H9 (cell line): ENCODE measurements around the gene ALDH1L1. TPM values are rescaled to one million over a fixed set of nuclear protein-coding genes. Genes with fewer than 3 reads are reported as not detected.

Experiments used
- DNase-seq: peaks from one replicate; pipeline ENCODE4 v3.0.0-alpha.2; 2017
- H2AFZ ChIP-seq: one replicate; pipeline ENCODE4 v1.6.1; 2013; ENCODE audit warnings: mild to moderate bottlenecking, low read length, control low read depth, moderate library complexity
- H2AK5ac ChIP-seq: 2 replicates; pipeline ENCODE4 v1.6.1; 2013; ENCODE audit warnings: low read length, control low read depth, mixed read lengths; ENCODE audit not compliant: insufficient read length
- H2BK120ac ChIP-seq: one replicate; pipeline ENCODE4 v1.6.1; 2013; ENCODE audit warnings: low read depth, mild to moderate bottlenecking, low read length, control low read depth, inconsistent platforms; ENCODE audit not compliant: poor library complexity, severe bottlenecking
- H2BK12ac ChIP-seq: 2 replicates; pipeline ENCODE4 v1.6.1; 2013; ENCODE audit warnings: low read length, control low read depth, mixed read lengths, low read depth; ENCODE audit not compliant: insufficient read length
- H2BK15ac ChIP-seq: 2 replicates; pipeline ENCODE4 v1.6.1; 2013; ENCODE audit warnings: low read depth, low read length, control low read depth
- H2BK20ac ChIP-seq: one replicate; pipeline ENCODE4 v1.6.1; 2013; ENCODE audit warnings: low read depth, mild to moderate bottlenecking, low read length, control low read depth, inconsistent platforms; ENCODE audit not compliant: poor library complexity, severe bottlenecking
- H2BK5ac ChIP-seq: 2 replicates; pipeline ENCODE4 v1.6.1; 2013; ENCODE audit warnings: low read length, control low read depth, mixed read lengths; ENCODE audit not compliant: insufficient read length
- H3K14ac ChIP-seq: 2 replicates; pipeline ENCODE4 v1.6.1; 2013; ENCODE audit warnings: low read length, control low read depth; ENCODE audit not compliant: insufficient read depth
- H3K18ac ChIP-seq: 2 replicates; pipeline ENCODE4 v1.6.1; 2013; ENCODE audit warnings: low read depth, mild to moderate bottlenecking, mixed read lengths, low read length, control low read depth; ENCODE audit not compliant: insufficient read length
- H3K23ac ChIP-seq: 2 replicates; pipeline ENCODE4 v1.6.1; 2013; ENCODE audit warnings: low read length, control low read depth, mixed read lengths, low read depth; ENCODE audit not compliant: insufficient read length
- H3K23me2 ChIP-seq: 2 replicates; pipeline ENCODE4 v1.6.1; 2013; ENCODE audit warnings: low read depth, mild to moderate bottlenecking, mixed read lengths, low read length, control low read depth; ENCODE audit not compliant: insufficient read length, poor library complexity, severe bottlenecking
- H3K27ac ChIP-seq: 2 replicates; pipeline ENCODE4 v1.5.1; 2013; ENCODE audit warnings: low read length, control low read depth, mixed read lengths, low read depth; ENCODE audit not compliant: insufficient read length
- H3K27me3 ChIP-seq: 2 replicates; pipeline ENCODE4 v1.6.1; 2013; ENCODE audit warnings: low read length, control low read depth, inconsistent platforms; ENCODE audit not compliant: insufficient read depth
- H3K4ac ChIP-seq: 2 replicates; pipeline ENCODE4 v1.6.1; 2013; ENCODE audit warnings: low read depth, mild to moderate bottlenecking, control low read depth, inconsistent platforms, low read length, moderate library complexity
- H3K4me1 ChIP-seq: 2 replicates; pipeline ENCODE4 v1.6.1; 2013; ENCODE audit warnings: low read length, control low read depth, inconsistent platforms; ENCODE audit not compliant: insufficient read depth
- H3K4me2 ChIP-seq: 2 replicates; pipeline ENCODE4 v1.6.1; 2013; ENCODE audit warnings: low read length, control low read depth, mixed read lengths; ENCODE audit not compliant: insufficient read length, insufficient read depth
- H3K56ac ChIP-seq: 2 replicates; pipeline ENCODE4 v1.6.1; 2013; ENCODE audit warnings: low read depth, mild to moderate bottlenecking, mixed read lengths, low read length, control low read depth; ENCODE audit not compliant: insufficient read length
- H3K79me1 ChIP-seq: 2 replicates; pipeline ENCODE4 v1.6.1; 2013; ENCODE audit warnings: low read depth, mild to moderate bottlenecking, moderate library complexity, low read length, control low read depth, inconsistent platforms; ENCODE audit not compliant: insufficient read depth, poor library complexity, severe bottlenecking
- H3K79me2 ChIP-seq: 2 replicates; pipeline ENCODE4 v1.6.1; 2013; ENCODE audit warnings: low read length, control low read depth, inconsistent platforms; ENCODE audit not compliant: insufficient read depth
- H3K9ac ChIP-seq: 2 replicates; pipeline ENCODE4 v1.6.1; 2013; ENCODE audit warnings: low read length, control low read depth, mixed read lengths; ENCODE audit not compliant: insufficient read length; ENCODE audit errors: extremely low read depth
- H3K9me3 ChIP-seq: one replicate; pipeline ENCODE4 v1.6.1; 2013; ENCODE audit warnings: low read depth, low read length, inconsistent platforms; ENCODE audit not compliant: control insufficient read depth
- H3T11ph ChIP-seq: one replicate; pipeline ENCODE4 v1.6.1; 2013; ENCODE audit warnings: mild to moderate bottlenecking, low read length, control low read depth, inconsistent platforms
- H4K20me1 ChIP-seq: one replicate; pipeline ENCODE4 v1.6.1; 2013; ENCODE audit not compliant: control insufficient read depth, insufficient read length, insufficient read depth
- H4K5ac ChIP-seq: 2 replicates; pipeline ENCODE4 v1.6.1; 2013; ENCODE audit warnings: low read depth, mild to moderate bottlenecking, mixed read lengths, low read length, control low read depth; ENCODE audit not compliant: insufficient read length
- H4K8ac ChIP-seq: replicated peaks from 2 replicates; pipeline ENCODE4 v1.6.1; 2013; ENCODE audit warnings: low read length, control low read depth, mixed read lengths, low read depth; ENCODE audit not compliant: insufficient read length
- H4K91ac ChIP-seq: 2 replicates; pipeline ENCODE4 v1.6.1; 2013; ENCODE audit warnings: low read depth, mild to moderate bottlenecking, moderate library complexity, mixed read lengths, low read length, control low read depth; ENCODE audit not compliant: insufficient read length
- H3K27ac Mint-ChIP-seq, 3 experiments: 2 replicates in 2 of 3; 3 replicates in 1 of 3; pipeline ENCODE4 v1.8.0; 2020 to 2021; ENCODE audit warnings: mixed read lengths in 3 of 3, mild to moderate bottlenecking in 1 of 3, moderate library complexity in 1 of 3
- H3K27me3 Mint-ChIP-seq: 2 replicates; pipeline ENCODE4 v1.8.0; 2021; ENCODE audit warnings: low read depth, mild to moderate bottlenecking, moderate library complexity, mixed read lengths
- H3K36me3 Mint-ChIP-seq, 3 experiments: 2 replicates in 2 of 3; 3 replicates in 1 of 3; pipeline ENCODE4 v1.8.0; 2020 to 2021; ENCODE audit warnings: low read depth in 3 of 3, mixed read lengths in 3 of 3; ENCODE audit not compliant: insufficient read depth in 1 of 3
- H3K4me1 Mint-ChIP-seq, 2 experiments: 2 replicates each; pipeline ENCODE4 v1.8.0; 2020; ENCODE audit warnings: mixed read lengths in 2 of 2
- H3K4me3 Mint-ChIP-seq, 2 experiments: 2 replicates in 1 of 2; 3 replicates in 1 of 2; pipeline ENCODE4 v1.8.0; 2020 to 2021; ENCODE audit warnings: mild to moderate bottlenecking in 2 of 2, mixed read lengths in 2 of 2, moderate library complexity in 1 of 2
- H3K9me3 Mint-ChIP-seq, 2 experiments: 2 replicates in 1 of 2; 3 replicates in 1 of 2; pipeline ENCODE4 v1.8.0; 2020; ENCODE audit warnings: mild to moderate bottlenecking in 2 of 2, mixed read lengths in 2 of 2, moderate library complexity in 1 of 2
- CTCF ChIP-seq: fragments of 200-600 bp; sonication (generic); conservative IDR thresholded peaks from 3 replicates; pipeline ENCODE4 v1.8.0; 2021; ENCODE audit warnings: antibody characterized with exemption, mild to moderate bottlenecking
- whole genome bisulfite sequencing: extraction: QIAGEN DNeasy Blood & Tissue Kit; methylation state at CpG from one replicate; pipeline ENCODE4 v1.1.7; 2013; ENCODE audit warnings: missing lambda C conversion rate, low lambda C conversion rate, mixed read lengths; ENCODE audit not compliant: insufficient read length; ENCODE audit errors: extremely low coverage; 5-methylcytosine and 5-hydroxymethylcytosine counted together
- total RNA-seq: library from RNA; stranded (reverse); gene quantifications from 2 replicates; pipeline ENCODE4 v1.2.1, GENCODE V29; 2021

Gene ALDH1L1
- total RNA-seq, 1 experiment from 2014 or later: 0.90 TPM

GRCh38 chr3:126184465-126185000 is 4.1 kb upstream of the ALDH1L1 start:
- no peak overlapping the region for H3K4me3 Mint-ChIP-seq
- H3K9me3 Mint-ChIP-seq: no peaks in the 10 kb centered on the region; a peak in 3 of 5 replicates
- no peak for DNase-seq
- no peak overlapping the region for H3K18ac ChIP-seq
- no peak overlapping the region for H3K23ac ChIP-seq
- H2BK5ac ChIP-seq: no peak overlapping the region
- H3K36me3 Mint-ChIP-seq: no peaks in the 10 kb centered on the region; a peak in 1 of 7 replicates
- no peak overlapping the region for H2BK120ac ChIP-seq
- H4K20me1 ChIP-seq: no peaks in the 10 kb centered on the region
- H3K9ac ChIP-seq: no peak overlapping the region
- H2AK5ac ChIP-seq: no peak overlapping the region
- H3K27me3 Mint-ChIP-seq: peaks cover 66% of the 10 kb centered on the region
- H3K23me2 ChIP-seq: peaks cover 15% of the 10 kb centered on the region
- H3K4me2 ChIP-seq: no peak overlapping the region
- no peak overlapping the region for H4K8ac ChIP-seq
- H2BK15ac ChIP-seq: no peak overlapping the region
- no peak overlapping the region for H4K91ac ChIP-seq
- H3K56ac ChIP-seq: no peak overlapping the region
- no CpG with 5 or more reads among the region's 6 CpGs for WGBS
- H3K4ac ChIP-seq: no peak overlapping the region
- H3K4me1 ChIP-seq: no peaks in the 10 kb centered on the region
- no peak for TF ChIP-seq CTCF
- H4K5ac ChIP-seq: no peak overlapping the region
- H3T11ph ChIP-seq: no peak overlapping the region
- no peak overlapping the region for H3K14ac ChIP-seq
- H3K27ac Mint-ChIP-seq: no peak overlapping the region
- H2BK20ac ChIP-seq: no peak overlapping the region
- H3K79me1 ChIP-seq: no peaks in the 10 kb centered on the region
- H3K9me3 ChIP-seq: no peaks in the 10 kb centered on the region
- H3K27ac ChIP-seq: no peak overlapping the region
- H3K27me3 ChIP-seq: peaks cover 9% of the 10 kb centered on the region; the same call in 1 of the 2 replicates
- H3K79me2 ChIP-seq: no peaks in the 10 kb centered on the region
- H3K4me1 Mint-ChIP-seq: peaks cover 15 to 17% of the 10 kb centered on the region in 2 experiments
- no peak overlapping the region for H2BK12ac ChIP-seq
- no peak overlapping the region for H2AFZ ChIP-seq
